B cell (primary cell): Measurements from ENCODE around the gene RDH14. TPM values are rescaled to one million over a fixed set of nuclear protein-coding genes. Genes with fewer than 3 reads are reported as not detected.

Experiments used
- ATAC-seq: fragments of 200-7000 bp; cut with Tn5 transposase; one replicate; pipeline ENCODE4 v1.10.0; 2021; ENCODE audit warnings: low read depth, mild to moderate bottlenecking, moderate number of reproducible peaks, moderate library complexity
- CTCF ChIA-PET: fragments of 350-600 bp; sonication (Branson Sonifier 250); formaldehyde crosslinking; loops from one replicate; lab custom pipeline; 2021; ENCODE audit warnings: antibody characterized with exemption, inconsistent platforms; lab: Charles Lee
- POLR2A ChIA-PET: fragments of 350-600 bp; sonication (Branson Sonifier 250); formaldehyde crosslinking; loops from one replicate; lab custom pipeline; 2021; ENCODE audit warnings: antibody characterized with exemption; lab: Charles Lee
- DNase-seq: peaks from one replicate; pipeline ENCODE4 v3.0.0; 2013
- H2AFZ ChIP-seq: 2 replicates; pipeline ENCODE4 v1.6.1; 2012; ENCODE audit warnings: mild to moderate bottlenecking, low read depth, low read length; ENCODE audit not compliant: insufficient read depth, poor library complexity, severe bottlenecking
- H3K27ac ChIP-seq, 2 donors: 1 replicate in 1 of 2; 2 replicates in 1 of 2; pipeline ENCODE4 v1.5.1; 2012 to 2013; ENCODE audit warnings: low read length in 2 of 2, mild to moderate bottlenecking in 2 of 2, moderate library complexity in 1 of 2
- H3K27me3 ChIP-seq, 4 experiments: fragments of 200-600 bp in 1 of 4; sonication (generic) in 1 of 4; replicated peaks in 1 of 4; 1 replicate in 2 of 4; 2 replicates in 2 of 4; pipeline versions ENCODE4 v1.6.1 to v1.7.0; 2013 to 2016; ENCODE audit warnings: low read length in 3 of 4, mild to moderate bottlenecking in 2 of 4, mixed read lengths in 1 of 4, moderate library complexity in 1 of 4; ENCODE audit not compliant: insufficient read depth in 4 of 4, control insufficient read depth in 3 of 4; ENCODE audit errors: control extremely low read depth in 1 of 4
- H3K36me3 ChIP-seq, 2 experiments: replicated peaks in 1 of 2; 1 replicate in 1 of 2; 2 replicates in 1 of 2; pipeline versions ENCODE4 v1.6.1 to v1.7.1; 2013; ENCODE audit warnings: low read length in 1 of 2; ENCODE audit not compliant: insufficient read depth in 2 of 2, control insufficient read depth in 1 of 2; ENCODE audit errors: control extremely low read depth in 1 of 2, extremely low read depth in 1 of 2
- H3K4me1 ChIP-seq, 2 donors: fragments of 200-600 bp in 1 of 2; sonication (generic) in 1 of 2; 1 replicate in 1 of 2; 2 replicates in 1 of 2; pipeline versions ENCODE4 v1.5.1 to v1.6.1; 2013 to 2017; ENCODE audit warnings: low read length in 2 of 2; ENCODE audit not compliant: control insufficient read depth in 2 of 2, insufficient read depth in 2 of 2
- H3K4me2 ChIP-seq: replicated peaks from 2 replicates; pipeline ENCODE3; 2012; ENCODE audit warnings: mild to moderate bottlenecking, low read depth, low read length; ENCODE audit not compliant: poor library complexity, severe bottlenecking
- H3K4me3 ChIP-seq, 5 experiments: fragments of 200-600 bp in 1 of 5; sonication (generic) in 1 of 5; 1 replicate in 3 of 5; 2 replicates in 2 of 5; pipeline versions ENCODE4 v1.5.1 to v1.7.0; 2011 to 2016; ENCODE audit warnings: low read length in 4 of 5, mild to moderate bottlenecking in 4 of 5, low read depth in 2 of 5, control low read depth in 1 of 5, moderate library complexity in 1 of 5; ENCODE audit not compliant: insufficient read depth in 1 of 5; ENCODE audit errors: control extremely low read depth in 1 of 5, extremely low read depth in 1 of 5
- H3K79me2 ChIP-seq: fragments of 200-600 bp; sonication (generic); one replicate; pipeline ENCODE4 v1.6.0; 2016; ENCODE audit warnings: low read length; ENCODE audit not compliant: control insufficient read depth, insufficient read depth
- H3K9ac ChIP-seq: fragments of 200-600 bp; sonication (generic); 2 replicates; pipeline ENCODE4 v1.6.1; 2017; ENCODE audit warnings: mild to moderate bottlenecking, low read length, moderate library complexity
- H3K9me3 ChIP-seq, 3 donors: one replicate each; pipeline versions ENCODE4 v1.6.1 to v1.7.1; 2013; ENCODE audit warnings: low read length in 2 of 3; ENCODE audit not compliant: control insufficient read depth in 2 of 3, insufficient read depth in 1 of 3; ENCODE audit errors: control extremely low read depth in 1 of 3
- H4K20me1 ChIP-seq: 2 replicates; pipeline ENCODE4 v1.6.0; 2012; ENCODE audit warnings: mild to moderate bottlenecking, low read length; ENCODE audit not compliant: insufficient read depth, control insufficient read depth, poor library complexity, severe bottlenecking
- H3K27ac Mint-ChIP-seq: one replicate; pipeline ENCODE4 v1.8.0; 2021; ENCODE audit warnings: mixed read lengths
- H3K27me3 Mint-ChIP-seq: one replicate; pipeline ENCODE4 v1.8.0; 2021; ENCODE audit warnings: mixed read lengths
- H3K4me1 Mint-ChIP-seq: one replicate; pipeline ENCODE4 v1.8.0; 2021; ENCODE audit warnings: mixed read lengths
- H3K4me3 Mint-ChIP-seq: one replicate; pipeline ENCODE4 v1.8.0; 2021; ENCODE audit warnings: mixed read lengths
- H3K9me3 Mint-ChIP-seq: one replicate; pipeline ENCODE4 v1.8.0; 2022; ENCODE audit warnings: mixed read lengths; ENCODE audit not compliant: insufficient read depth
- EZH2 ChIP-seq: IDR thresholded peaks from 2 replicates; pipeline ENCODE4 v1.6.1; 2012; ENCODE audit warnings: borderline replicate concordance, low read depth, mild to moderate bottlenecking, moderate library complexity, low read length; ENCODE audit not compliant: insufficient read depth, poor library complexity, severe bottlenecking
- WGBS: methylation state at CpG from one replicate; pipeline ENCODE4 v1.1.5; 2013; ENCODE audit warnings: missing lambda C conversion rate; ENCODE audit not compliant: insufficient coverage; 5-methylcytosine and 5-hydroxymethylcytosine counted together
- intact Hi-C: fragments of 100-400 bp; cut with micrococcal nuclease; formaldehyde crosslinking; loops from one replicate; pipeline ENCODE4 v1.10.0; 2022
- polyA plus RNA-seq: library from polyadenylated mRNA; depleted of rRNA; stranded (reverse); fragments of >200 nt; gene quantifications from 2 replicates; pipeline ENCODE4 v1.2.3, GENCODE V29; 2012
- total RNA-seq, 2 donors: library from RNA; stranded (reverse); fragments of 120-200 nt in 1 of 2; gene quantifications; 1 replicate in 1 of 2; 2 replicates in 1 of 2; pipeline versions ENCODE4 v1.2.3 to v1.2.4, GENCODE V29; 2013 to 2022
- TF ChIP-seq, protein P1 (sequence below): fragments of 200-600 bp; IDR thresholded peaks from one replicate; pipeline ENCODE4 v1.8.0; 2022; ENCODE audit warnings: antibody characterized with exemption, mild to moderate bottlenecking

RDH14 gene
- total and polyA plus RNA-seq, 2 donors (not counting 1 experiment from before 2014, with no cell fraction given) = 9.6 to 18.5 TPM

DNA sequence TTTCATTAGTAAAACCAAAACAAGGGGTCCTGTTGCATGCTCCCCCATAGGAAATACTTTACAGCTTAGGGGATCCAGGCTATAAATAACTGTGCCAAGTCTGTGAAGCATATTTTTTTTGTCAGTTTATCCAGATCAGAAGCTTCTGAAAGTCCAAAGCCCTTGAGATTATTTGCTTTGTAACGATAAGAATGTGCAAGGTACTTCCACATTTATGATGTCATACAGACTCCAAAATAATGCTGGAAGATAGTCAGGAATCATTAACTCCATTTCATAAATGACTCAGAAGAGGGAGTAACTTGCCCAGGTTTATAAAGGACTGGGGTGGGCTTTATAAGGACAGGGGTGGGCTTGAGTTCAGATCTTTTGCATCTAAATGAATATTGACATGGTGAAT, 29.3 kb downstream of the RDH14 start:
- Mint-ChIP-seq H3K27me3 (peaks cover 28% of the 10 kb centered on the region), H3K9me3 (no peaks in the 10 kb centered on the region), H3K4me3 (no peak overlapping the region), H3K4me1 (no peaks in the 10 kb centered on the region), H3K27ac (no peak overlapping the region)
- Histone ChIP-seq H3K36me3 (no peaks in the 10 kb centered on the region), H3K9ac (no peak overlapping the region), H4K20me1 (no peaks in the 10 kb centered on the region), H2AFZ (no peak overlapping the region), H3K27ac (no peak overlapping the region), H3K4me2 (no peak overlapping the region), H3K27me3 (peaks cover 0 to 5% (median 0%) of the 10 kb centered on the region in 4 experiments), H3K9me3 (no peaks in the 10 kb centered on the region), H3K79me2 (no peaks in the 10 kb centered on the region), H3K4me3 (no peak overlapping the region), H3K4me1 (no peaks in the 10 kb centered on the region)
- intact Hi-C loops = no loop called here
- WGBS = no CpG with 5 or more reads among the region's 1 CpG
- TF ChIP-seq EZH2 = no peak
- TF ChIP-seq, protein P1, sequence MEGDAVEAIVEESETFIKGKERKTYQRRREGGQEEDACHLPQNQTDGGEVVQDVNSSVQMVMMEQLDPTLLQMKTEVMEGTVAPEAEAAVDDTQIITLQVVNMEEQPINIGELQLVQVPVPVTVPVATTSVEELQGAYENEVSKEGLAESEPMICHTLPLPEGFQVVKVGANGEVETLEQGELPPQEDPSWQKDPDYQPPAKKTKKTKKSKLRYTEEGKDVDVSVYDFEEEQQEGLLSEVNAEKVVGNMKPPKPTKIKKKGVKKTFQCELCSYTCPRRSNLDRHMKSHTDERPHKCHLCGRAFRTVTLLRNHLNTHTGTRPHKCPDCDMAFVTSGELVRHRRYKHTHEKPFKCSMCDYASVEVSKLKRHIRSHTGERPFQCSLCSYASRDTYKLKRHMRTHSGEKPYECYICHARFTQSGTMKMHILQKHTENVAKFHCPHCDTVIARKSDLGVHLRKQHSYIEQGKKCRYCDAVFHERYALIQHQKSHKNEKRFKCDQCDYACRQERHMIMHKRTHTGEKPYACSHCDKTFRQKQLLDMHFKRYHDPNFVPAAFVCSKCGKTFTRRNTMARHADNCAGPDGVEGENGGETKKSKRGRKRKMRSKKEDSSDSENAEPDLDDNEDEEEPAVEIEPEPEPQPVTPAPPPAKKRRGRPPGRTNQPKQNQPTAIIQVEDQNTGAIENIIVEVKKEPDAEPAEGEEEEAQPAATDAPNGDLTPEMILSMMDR = no peak
- DNase-seq (no peak), ATAC-seq (no peak)
- ChIA-PET POLR2A (no interaction called here), CTCF (interaction anchor here (2.7 kb wide), 1 partner anchor 10 kb away, joined by 9 read pairs; no protein-coding TSS in a partner anchor)

DNA sequence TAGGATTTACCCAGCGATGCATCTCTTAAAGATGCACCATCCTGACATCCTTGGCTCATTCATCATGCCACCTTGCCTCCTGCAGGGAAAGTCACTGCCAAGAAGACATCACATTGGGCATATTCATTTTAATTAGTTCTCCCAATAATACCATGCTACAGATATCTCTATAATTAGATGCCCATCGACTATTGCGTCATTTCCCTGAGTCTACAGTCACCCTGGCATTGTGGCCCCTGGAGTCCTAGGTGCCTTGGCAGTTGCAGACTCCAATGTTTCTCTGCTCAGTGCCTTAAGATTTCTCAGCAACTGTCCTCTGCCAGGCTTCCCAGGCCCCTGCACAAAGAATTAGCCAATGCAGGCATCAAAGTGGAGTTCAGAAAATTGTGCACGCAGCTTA, 32.6 kb downstream of the RDH14 start:
- no peak overlapping the region for H3K4me2 ChIP-seq
- ATAC-seq (no peak), DNase-seq (no peak)
- Mint-ChIP-seq H3K9me3 (no peaks in the 10 kb centered on the region), H3K27ac (no peak overlapping the region), H3K27me3 (peaks cover 12% of the 10 kb centered on the region), H3K4me1 (no peaks in the 10 kb centered on the region), H3K4me3 (no peak overlapping the region)
- no peak overlapping the region for H3K9ac ChIP-seq
- no peaks in the 10 kb centered on the region for H3K36me3 ChIP-seq
- H2AFZ ChIP-seq = no peak overlapping the region
- H3K27ac ChIP-seq = no peak overlapping the region
- 94% methylated on average over 3 of the region's 4 CpGs for WGBS
- no peaks in the 10 kb centered on the region for H3K79me2 ChIP-seq
- ChIA-PET POLR2A (no interaction called here), CTCF (interaction anchor here (1.5 to 2.4 kb wide), 2 partner anchors 10 to 1334 kb away, joined by 3 to 11 read pairs; no protein-coding TSS in a partner anchor)
- H3K4me3 ChIP-seq = no peak overlapping the region
- no peaks in the 10 kb centered on the region for H3K9me3 ChIP-seq
- H3K4me1 ChIP-seq = no peaks in the 10 kb centered on the region
- H3K27me3 ChIP-seq = peaks cover 0 to 5% (median 0%) of the 10 kb centered on the region in 4 experiments
- H4K20me1 ChIP-seq = no peaks in the 10 kb centered on the region
- no peak for TF ChIP-seq EZH2
- TF ChIP-seq, protein P1 = no peak
- intact Hi-C loops = no loop called here
